Stimulated activated CD4-positive, alpha-beta T cell treated with anti-CD3 and anti-CD28 coated beads, Interleukin-12 subunit alpha, Interleukin-12 subunit beta, amount 100 ng/mL, for 48 hours (primary cell): ENCODE data around the gene ACAD11.

Source experiments
- DNase-seq, 3 donors: peaks; one replicate each; pipeline ENCODE4 v3.0.0-alpha.2; 2020; ENCODE audit warnings: low read depth in 2 of 3, low spot score in 1 of 3

Gene ACAD11, protein sequence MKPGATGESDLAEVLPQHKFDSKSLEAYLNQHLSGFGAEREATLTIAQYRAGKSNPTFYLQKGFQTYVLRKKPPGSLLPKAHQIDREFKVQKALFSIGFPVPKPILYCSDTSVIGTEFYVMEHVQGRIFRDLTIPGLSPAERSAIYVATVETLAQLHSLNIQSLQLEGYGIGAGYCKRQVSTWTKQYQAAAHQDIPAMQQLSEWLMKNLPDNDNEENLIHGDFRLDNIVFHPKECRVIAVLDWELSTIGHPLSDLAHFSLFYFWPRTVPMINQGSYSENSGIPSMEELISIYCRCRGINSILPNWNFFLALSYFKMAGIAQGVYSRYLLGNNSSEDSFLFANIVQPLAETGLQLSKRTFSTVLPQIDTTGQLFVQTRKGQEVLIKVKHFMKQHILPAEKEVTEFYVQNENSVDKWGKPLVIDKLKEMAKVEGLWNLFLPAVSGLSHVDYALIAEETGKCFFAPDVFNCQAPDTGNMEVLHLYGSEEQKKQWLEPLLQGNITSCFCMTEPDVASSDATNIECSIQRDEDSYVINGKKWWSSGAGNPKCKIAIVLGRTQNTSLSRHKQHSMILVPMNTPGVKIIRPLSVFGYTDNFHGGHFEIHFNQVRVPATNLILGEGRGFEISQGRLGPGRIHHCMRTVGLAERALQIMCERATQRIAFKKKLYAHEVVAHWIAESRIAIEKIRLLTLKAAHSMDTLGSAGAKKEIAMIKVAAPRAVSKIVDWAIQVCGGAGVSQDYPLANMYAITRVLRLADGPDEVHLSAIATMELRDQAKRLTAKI

GRCh38 chr3:132659365-132660051 is at the start of gene ACAD11:
Gene ACAD11 (minus strand): TSS chr3:132659809. CDS start chr3:132659751, 58 bp downstream.
- peak; percentile 4 to 42 (median 30) for DNase-seq

DNA sequence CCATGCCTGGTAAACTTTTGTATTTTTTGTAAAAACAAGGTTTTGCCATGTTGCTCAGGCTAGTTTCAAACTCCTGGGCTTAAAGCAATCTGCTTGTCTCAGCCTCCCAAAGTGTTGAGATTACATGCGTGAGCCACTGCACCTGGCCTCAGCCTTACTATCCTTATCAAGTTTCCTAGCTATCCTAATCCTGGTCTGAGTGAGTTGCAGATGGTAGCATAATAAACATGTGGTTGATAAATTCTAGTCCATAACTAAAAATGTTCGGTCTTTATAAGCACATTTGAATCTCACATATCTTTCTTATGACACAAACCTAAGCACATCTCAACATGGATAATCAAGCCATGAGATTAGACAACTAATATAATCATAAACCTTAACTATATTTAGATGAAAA is 44.1 kb upstream of the ACAD11 start:
- DNase-seq: no peak

GRCh38 chr3:132695422-132695821 is 35.8 kb upstream of the ACAD11 start:
- no peak for DNase-seq

DNA sequence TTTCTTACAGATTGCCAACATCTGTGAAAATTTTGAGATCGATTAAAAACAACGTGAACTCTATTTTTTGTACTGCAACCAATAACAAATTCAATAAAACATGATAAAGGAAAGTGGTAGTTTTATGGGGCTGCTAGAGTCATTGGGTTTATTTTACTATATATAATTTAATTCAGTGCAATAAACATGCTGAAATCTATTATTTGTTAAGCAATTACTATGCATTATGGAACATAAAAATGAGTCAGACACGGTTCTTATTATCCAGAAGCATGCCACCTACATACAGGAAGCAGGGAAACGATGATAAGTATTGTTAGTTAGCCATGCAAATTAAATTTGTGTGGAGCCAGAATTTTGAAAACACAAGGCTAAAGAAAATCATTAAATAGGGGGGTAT is 35.4 kb upstream of the ACAD11 start:
- no peak for DNase-seq

- no peak for DNase-seq
Measured at GRCh38 chr3:132690040-132690439, 30.4 kb upstream of the ACAD11 start.

DNA sequence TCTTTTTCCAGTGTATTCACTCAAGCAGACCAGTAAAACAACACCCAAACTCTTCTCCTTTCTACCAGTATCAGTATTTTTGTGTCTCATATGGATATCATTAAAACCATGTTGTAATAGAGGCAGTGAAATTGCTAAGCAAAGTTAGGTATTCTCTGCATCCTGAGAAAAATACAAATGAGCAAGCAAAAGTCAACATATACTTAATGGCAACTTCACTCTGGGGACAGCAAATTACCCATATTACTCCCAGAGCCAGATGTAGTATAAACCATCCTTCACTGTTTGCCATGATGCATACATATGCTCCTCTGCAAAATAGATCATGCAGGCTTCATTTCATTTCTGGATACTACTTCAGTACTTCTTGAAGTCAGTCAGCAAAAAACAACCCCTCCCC is 22.6 kb upstream of the ACAD11 start:
- no peak for DNase-seq

DNA sequence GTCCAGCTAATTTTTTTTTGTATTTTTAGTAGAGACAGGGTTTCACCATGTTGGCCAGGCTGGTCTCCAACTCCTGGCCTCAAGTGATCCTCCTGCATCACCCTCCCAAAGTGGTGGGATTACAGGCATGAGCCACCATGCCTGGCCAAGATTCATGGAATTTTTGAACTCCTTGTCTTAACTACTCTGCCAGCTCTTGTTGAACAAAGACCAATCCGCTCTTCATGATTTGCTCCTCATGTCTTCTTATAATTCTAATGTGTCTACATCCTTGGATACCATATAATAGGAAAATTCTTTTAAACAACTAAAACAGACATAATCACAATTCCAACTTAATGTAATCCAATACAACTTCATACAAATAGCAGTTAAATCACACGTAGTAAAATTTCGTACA is 21.8 kb upstream of the ACAD11 start:
- DNase-seq: no peak

DNA sequence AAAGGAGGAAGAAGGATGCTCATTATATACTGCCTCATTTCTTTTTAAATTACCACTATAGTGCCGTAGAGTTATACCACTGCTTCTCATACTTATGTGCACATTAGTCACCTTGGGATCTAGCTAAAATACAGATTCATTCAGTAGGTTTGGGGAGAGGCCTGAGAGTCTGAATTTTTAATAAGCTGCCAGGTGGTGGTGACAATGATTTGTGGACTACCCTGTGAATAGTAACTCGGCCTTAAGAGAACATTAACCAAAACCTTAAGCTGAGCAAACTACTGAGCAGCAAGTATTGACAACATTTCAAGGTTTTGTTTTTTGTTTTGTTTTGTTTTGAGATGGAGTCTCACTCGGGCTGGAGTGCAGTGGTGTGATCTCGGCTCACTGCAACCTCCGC is 20.3 kb upstream of the ACAD11 start:
- DNase-seq: no peak

GRCh38 chr3:132675408-132675807 is 15.8 kb upstream of the ACAD11 start:
- no peak for DNase-seq

GRCh38 chr3:132669256-132669777 is 9.7 kb upstream of the ACAD11 start:
- DNase-seq: no peak

GRCh38 chr3:132665230-132665745 is 5.7 kb upstream of the ACAD11 start:
- no peak for DNase-seq

DNA sequence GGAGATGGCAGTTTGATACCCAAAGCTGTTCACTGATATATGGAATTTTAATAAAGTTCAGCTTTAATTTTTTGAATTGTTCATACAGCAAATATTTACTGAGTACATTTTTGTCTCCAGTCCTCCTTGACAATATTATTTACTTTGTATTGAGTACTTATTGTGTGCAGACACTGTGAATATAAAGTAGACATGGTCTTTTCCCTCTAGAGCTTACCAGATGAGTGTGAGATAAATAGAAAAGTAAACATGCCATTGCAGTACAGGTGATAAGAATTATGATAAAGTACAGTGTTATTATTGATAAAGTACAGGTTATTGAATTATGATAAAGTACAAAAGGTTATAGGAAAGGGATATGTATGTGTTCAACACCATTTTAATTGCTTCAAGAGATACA is 2.6 kb upstream of the ACAD11 start:
- no peak for DNase-seq

GRCh38 chr3:132661101-132661500 is 1.5 kb upstream of the ACAD11 start:
- DNase-seq: no peak

- no peak for DNase-seq
Measured at GRCh38 chr3:132660811-132661070, 1.1 kb upstream of the ACAD11 start.

DNA sequence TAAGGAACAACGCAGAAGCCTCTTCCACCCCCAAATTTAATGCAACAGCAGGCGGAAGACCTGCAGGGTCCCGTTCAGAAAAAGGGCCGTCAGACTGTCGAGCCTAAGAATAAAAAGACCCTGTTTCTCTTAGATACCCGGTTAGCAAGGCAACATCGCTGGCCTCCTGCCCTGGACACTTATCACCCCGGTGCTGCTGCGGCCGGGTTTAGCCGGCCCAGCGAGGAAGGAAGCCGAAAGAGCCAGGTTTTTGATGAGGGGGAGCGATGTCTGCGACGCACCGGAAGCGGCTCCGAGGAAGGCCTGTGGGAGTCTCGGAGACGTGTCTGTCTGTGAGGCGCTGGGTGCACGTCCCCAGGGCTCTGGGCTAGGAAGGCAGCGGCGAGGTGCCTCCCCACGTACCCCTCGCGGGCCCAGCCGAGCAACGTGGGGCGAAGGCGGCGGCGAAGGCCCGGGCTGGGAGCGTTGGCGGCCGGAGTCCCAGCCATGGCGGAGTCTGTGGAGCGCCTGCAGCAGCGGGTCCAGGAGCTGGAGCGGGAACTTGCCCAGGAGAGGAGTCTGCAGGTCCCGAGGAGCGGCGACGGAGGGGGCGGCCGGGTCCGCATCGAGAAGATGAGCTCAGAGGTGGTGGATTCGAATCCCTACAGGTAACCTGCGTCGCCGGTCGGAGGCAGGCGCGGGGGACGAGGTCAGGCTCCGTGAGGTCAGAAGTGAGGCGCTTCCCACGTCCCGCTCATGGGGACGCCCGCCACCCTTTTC is 622 bp upstream of the ACAD11 start, which contains the start of gene UBA5:
UBA5 (plus strand) TSS at position 278 of the 759 bp plus-strand sequence; CDS start at position 487, 209 bp downstream.
- DNase-seq: peak; percentile 44 to 71 (median 54)

DNA sequence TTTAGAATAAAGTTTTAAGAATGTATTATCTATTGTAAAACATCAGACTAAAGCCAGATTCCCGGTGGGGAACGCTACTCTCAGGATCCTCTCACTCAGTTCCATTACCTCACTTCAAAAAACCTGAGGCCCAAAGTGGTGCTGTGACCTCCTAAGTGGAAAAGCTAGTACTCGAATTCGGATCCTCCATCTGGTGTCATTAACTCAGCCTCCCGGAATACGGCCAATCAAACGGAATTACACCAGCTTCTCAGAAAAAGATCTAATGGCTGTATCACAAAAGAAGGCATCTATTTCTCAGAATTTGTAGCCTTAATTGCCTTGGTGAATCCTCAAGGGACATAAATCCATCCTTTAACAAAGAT is 627 bp downstream of the ACAD11 start:
- DNase-seq: no peak

DNA sequence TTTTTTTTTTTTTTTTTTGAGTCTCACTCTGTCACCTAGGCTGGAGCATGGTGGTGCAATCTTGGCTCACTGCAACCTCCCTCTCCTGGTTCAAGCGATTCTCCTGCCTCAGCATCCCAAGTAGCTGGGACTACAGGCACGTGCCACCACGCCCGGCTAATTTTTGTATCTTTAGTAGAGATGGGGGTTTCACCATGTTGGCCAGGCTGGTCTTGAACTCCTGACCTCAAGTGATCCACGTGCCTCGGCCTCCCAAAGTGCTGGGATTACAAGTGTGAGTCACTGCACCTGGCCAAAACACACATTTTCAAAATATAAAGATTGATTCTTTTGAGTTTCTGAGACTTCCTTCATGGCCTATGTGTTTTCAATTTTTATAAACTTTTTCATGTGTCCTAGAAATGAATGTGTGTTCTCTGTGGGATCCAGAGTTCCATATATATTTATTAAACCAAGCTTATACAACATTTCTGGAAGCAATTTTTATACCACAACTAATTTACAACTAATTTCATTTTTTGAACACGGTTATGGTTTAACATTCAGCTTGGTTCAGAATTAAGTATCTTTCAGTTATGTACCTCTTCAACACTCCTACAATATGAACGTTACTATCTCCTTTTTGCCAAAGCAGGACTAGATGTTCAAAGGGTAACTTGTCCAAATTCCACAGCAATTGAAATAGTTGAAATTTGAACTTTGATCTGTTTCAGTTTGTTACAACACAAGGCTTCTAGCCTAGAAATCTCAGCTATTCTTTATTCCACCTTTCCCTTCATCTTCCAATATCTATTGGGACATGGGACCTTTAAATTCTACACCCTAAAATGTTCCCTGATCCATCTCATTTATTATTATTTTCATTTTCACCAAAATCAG is 1.5 kb downstream of the ACAD11 start:
- no peak for DNase-seq

DNA sequence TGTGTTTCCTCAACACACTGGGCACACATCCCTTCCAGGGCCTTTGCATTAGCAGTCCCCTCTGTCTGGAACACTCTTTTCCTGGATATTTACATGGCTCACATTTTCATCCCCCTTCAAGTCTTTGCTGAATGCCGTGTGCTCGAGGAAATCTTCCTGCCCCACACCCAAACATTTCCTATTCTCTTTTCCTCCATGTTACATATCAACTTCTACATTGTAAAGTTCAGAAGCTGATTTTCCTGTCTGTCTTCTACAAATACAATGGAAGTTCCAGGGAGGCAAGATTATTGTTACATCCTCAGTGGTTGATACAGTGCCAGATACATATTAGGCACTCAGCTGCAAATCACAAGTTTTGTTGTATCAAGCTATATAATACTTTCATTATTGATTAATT is 4.1 kb downstream of the ACAD11 start:
- DNase-seq: no peak

DNA sequence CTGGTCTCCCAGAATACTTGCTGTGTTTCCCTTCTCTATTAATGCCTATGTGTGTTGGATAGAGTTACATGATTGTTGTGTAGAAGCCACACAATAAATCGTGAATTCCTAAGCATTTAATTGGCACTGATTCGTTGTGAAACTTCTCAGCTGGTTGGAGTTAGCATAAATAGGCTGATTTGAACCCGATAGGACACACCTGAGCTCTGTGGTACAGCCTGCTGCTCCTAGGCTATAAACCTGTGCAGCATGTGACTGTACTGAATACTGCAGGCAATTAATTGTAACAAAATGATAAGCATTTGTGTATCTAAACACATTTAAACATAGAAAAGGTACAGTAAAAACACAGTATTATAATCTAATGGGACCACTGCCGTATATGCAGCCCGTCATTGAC is 4.9 kb downstream of the ACAD11 start:
- no peak for DNase-seq

GRCh38 chr3:132654190-132654589 is 5.4 kb downstream of the ACAD11 start:
- no peak for DNase-seq
